ENCODE results near the gene PIR. TPM values are rescaled to one million over a fixed set of nuclear protein-coding genes. Genes with fewer than 3 reads are reported as not detected.

Gene PIR
- total and polyA plus RNA-seq, 9 of the 15 experiments (the other 6 are each of a cell fraction or from before 2014, with no cell fraction given), result 7.5 to 29.8 (median 11.5) TPM

DNA sequence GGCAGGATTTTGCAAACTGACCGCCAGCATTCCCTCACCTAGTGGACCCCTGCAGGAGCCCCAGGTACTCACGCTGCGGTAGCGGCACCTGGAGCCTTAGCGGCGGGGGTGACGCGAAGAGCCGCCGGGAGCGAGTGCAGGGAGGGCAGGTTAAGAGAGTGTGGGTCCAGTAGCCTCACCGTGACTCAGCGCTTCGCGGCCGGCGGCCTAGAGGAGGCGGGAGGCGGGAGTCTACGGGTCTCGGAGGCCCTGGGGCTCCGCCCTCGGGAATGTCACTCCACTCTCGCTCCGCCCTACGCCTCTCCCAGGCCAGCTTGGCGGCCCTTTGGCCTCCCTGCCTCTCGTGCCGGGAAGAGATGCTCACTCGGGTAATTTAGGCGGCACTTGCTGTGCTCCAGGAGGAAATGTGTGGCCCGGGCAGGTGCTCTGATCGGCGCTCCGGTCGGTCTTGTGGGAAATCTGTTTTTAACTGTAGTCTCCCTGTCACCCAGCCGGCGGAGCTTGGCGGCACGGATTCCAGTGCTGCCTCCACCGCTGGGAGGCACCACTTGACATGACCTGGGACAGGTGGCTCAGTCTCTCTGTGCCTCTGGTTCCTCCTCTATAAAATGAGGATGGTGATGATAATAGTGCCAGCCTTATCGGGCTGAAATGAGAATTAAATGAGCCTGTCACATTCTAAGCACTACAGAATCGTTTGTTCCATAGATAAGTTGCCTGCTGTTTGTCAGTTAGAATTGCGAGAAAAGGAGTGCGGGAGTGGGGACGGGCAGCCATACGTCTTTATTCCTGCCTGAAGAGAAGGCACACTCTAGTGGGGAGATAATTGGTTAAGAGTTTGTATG, at the start of gene PIR (continued):
- TF ChIP-seq ZNF316 (IDR thresholded peaks at IDR 0.05) (peak; percentile 95), TCF7L2 (IDR thresholded peaks at IDR 0.05; ENCODE audit: low read depth, low read length) (no peak), MCM7 (IDR thresholded peaks at IDR 0.05) (no peak), KLF10 (CRISPR knock-in tag; IDR thresholded peaks at IDR 0.05) (no peak), ZZZ3 (IDR thresholded peaks at IDR 0.05) (no peak), POLR2G (IDR thresholded peaks at IDR 0.05; ENCODE audit: low read depth, low read length) (peak; percentile 83), CHD1 (IDR thresholded peaks at IDR 0.05; ENCODE audit: low read length) (no peak), TRIM24 (IDR thresholded peaks at IDR 0.05) (no peak), HEY1 (CRISPR knock-in tag; IDR thresholded peaks at IDR 0.05; ENCODE audit: borderline replicate concordance) (no peak), KLF1 (tag; IDR thresholded peaks at IDR 0.05) (peak; percentile 68), ZNF830 (CRISPR knock-in tag; IDR thresholded peaks at IDR 0.05) (no peak), GTF2A2 (tag; IDR thresholded peaks at IDR 0.05) (no peak), HNRNPUL1 (IDR thresholded peaks at IDR 0.05; ENCODE audit: low read length) (no peak), BMI1 (IDR thresholded peaks at IDR 0.05; ENCODE audit: low read length) (no peak), RFX7 (CRISPR knock-in tag; IDR thresholded peaks at IDR 0.05) (no peak), PHTF2 (CRISPR knock-in tag; IDR thresholded peaks at IDR 0.05) (no peak), HDGF (IDR thresholded peaks at IDR 0.05) (no peak), CBX3 (IDR thresholded peaks at IDR 0.05; ENCODE audit: borderline replicate concordance in 1 of 2, low read length in 2 of 2) (no peak), MAFG (tag; conservative IDR thresholded peaks at IDR 0.05) (peak; percentile 95), RBM15 (IDR thresholded peaks at IDR 0.05; ENCODE audit: insufficient read depth, low read length) (no peak), ELF1 (tag; IDR thresholded peaks at IDR 0.05) (no peak)
- TF ChIP-seq, protein P1, sequence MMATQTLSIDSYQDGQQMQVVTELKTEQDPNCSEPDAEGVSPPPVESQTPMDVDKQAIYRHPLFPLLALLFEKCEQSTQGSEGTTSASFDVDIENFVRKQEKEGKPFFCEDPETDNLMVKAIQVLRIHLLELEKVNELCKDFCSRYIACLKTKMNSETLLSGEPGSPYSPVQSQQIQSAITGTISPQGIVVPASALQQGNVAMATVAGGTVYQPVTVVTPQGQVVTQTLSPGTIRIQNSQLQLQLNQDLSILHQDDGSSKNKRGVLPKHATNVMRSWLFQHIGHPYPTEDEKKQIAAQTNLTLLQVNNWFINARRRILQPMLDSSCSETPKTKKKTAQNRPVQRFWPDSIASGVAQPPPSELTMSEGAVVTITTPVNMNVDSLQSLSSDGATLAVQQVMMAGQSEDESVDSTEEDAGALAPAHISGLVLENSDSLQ (IDR thresholded peaks at IDR 0.05), result peak; percentile 92
- TF ChIP-seq, protein P2, sequence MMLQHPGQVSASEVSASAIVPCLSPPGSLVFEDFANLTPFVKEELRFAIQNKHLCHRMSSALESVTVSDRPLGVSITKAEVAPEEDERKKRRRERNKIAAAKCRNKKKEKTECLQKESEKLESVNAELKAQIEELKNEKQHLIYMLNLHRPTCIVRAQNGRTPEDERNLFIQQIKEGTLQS (IDR thresholded peaks at IDR 0.05), result 0 out of 2 replicates have a peak, but pooled peaks have one; percentile 11
- TF ChIP-seq, protein P2 (CRISPR knock-in tag; conservative IDR thresholded peaks at IDR 0.05), result no peak; the same call in 1 of the 2 replicates
- TF ChIP-seq, protein P3, sequence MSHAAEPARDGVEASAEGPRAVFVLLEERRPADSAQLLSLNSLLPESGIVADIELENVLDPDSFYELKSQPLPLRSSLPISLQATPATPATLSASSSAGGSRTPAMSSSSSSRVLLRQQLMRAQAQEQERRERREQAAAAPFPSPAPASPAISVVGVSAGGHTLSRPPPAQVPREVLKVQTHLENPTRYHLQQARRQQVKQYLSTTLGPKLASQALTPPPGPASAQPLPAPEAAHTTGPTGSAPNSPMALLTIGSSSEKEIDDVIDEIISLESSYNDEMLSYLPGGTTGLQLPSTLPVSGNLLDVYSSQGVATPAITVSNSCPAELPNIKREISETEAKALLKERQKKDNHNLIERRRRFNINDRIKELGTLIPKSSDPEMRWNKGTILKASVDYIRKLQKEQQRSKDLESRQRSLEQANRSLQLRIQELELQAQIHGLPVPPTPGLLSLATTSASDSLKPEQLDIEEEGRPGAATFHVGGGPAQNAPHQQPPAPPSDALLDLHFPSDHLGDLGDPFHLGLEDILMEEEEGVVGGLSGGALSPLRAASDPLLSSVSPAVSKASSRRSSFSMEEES (CRISPR knock-in tag; IDR thresholded peaks at IDR 0.05), result no peak
